A673 (cell line): ENCODE data around the gene GAL3ST2.

Experiments used
- EZH2 ChIP-seq: fragments of 200-600 bp; sonication (generic); IDR thresholded peaks from 2 replicates; pipeline ENCODE4 v1.6.1; 2017; ENCODE audit warnings: borderline replicate concordance, low read depth, mild to moderate bottlenecking, mixed read lengths, antibody characterized with exemption, low read length; ENCODE audit not compliant: poor library complexity, severe bottlenecking
- TF ChIP-seq, protein P1 (sequence below): fragments of 300-800, 200-600 bp; sonication (generic); conservative IDR thresholded peaks from 2 replicates; pipeline ENCODE4 v1.5.1; 2017; ENCODE audit warnings: low read depth, mild to moderate bottlenecking, antibody characterized with exemption, low read length, moderate library complexity, mixed read lengths

- TF ChIP-seq, protein P1, sequence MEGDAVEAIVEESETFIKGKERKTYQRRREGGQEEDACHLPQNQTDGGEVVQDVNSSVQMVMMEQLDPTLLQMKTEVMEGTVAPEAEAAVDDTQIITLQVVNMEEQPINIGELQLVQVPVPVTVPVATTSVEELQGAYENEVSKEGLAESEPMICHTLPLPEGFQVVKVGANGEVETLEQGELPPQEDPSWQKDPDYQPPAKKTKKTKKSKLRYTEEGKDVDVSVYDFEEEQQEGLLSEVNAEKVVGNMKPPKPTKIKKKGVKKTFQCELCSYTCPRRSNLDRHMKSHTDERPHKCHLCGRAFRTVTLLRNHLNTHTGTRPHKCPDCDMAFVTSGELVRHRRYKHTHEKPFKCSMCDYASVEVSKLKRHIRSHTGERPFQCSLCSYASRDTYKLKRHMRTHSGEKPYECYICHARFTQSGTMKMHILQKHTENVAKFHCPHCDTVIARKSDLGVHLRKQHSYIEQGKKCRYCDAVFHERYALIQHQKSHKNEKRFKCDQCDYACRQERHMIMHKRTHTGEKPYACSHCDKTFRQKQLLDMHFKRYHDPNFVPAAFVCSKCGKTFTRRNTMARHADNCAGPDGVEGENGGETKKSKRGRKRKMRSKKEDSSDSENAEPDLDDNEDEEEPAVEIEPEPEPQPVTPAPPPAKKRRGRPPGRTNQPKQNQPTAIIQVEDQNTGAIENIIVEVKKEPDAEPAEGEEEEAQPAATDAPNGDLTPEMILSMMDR: no peak
- TF ChIP-seq EZH2: no peak
Measured at GRCh38 chr2:241818229-241818942, 41.8 kb downstream of the GAL3ST2 start.
